ENCODE data around the gene C16orf74.

Gene C16orf74

DNA sequence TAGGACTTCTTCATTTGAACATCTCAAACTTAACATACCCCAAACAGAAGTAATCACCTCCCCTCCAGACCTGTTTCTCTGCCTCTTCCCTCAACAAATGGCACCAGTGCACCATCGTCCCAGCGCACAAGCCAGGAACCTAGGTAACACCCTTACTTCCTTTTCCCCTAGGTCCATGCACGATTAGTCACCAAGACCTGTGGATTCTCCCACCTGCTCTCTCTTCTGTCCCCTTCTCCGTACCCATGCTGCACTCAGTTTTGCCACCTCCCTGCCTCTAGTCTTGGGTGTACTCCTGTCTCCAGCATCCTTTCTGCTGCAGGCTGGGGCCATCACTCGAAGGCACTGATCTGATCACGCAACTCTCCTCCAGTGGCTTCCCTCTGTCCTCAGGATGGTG lies 45.3 kb upstream of the C16orf74 start:
- no peak for FAIRE-seq
- TF ChIP-seq, protein P1, sequence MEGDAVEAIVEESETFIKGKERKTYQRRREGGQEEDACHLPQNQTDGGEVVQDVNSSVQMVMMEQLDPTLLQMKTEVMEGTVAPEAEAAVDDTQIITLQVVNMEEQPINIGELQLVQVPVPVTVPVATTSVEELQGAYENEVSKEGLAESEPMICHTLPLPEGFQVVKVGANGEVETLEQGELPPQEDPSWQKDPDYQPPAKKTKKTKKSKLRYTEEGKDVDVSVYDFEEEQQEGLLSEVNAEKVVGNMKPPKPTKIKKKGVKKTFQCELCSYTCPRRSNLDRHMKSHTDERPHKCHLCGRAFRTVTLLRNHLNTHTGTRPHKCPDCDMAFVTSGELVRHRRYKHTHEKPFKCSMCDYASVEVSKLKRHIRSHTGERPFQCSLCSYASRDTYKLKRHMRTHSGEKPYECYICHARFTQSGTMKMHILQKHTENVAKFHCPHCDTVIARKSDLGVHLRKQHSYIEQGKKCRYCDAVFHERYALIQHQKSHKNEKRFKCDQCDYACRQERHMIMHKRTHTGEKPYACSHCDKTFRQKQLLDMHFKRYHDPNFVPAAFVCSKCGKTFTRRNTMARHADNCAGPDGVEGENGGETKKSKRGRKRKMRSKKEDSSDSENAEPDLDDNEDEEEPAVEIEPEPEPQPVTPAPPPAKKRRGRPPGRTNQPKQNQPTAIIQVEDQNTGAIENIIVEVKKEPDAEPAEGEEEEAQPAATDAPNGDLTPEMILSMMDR (IDR thresholded peaks at IDR 0.05; ENCODE audit: insufficient read depth, missing control alignments): no peak

DNA sequence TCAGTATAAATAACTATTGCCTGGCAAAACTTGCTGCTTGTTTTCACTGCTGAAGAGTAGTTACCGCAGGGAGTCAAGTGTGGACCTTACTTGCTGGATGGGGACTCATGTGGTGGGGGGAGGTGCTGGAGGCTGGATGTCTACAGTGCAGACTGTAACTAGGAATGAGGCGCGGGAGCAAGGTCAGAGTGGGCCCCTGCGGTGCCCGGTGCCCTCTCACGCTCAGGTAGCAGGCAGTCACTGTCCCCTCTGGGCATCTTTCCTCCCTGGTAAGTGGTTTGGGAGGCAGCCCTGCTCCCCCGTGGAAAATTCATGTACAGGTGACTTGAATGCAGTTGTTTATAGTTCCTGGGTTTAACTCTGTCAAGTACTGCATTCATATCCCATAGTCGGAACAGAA lies 43.8 kb upstream of the C16orf74 start:
- DNase-seq (ENCODE audit: insufficient read length, low spot score) (no peak), FAIRE-seq (no peak)
- TF ChIP-seq, protein P1 (IDR thresholded peaks at IDR 0.05; ENCODE audit: insufficient read depth, missing control alignments): no peak

More for the DNA sequence above, 45.3 kb upstream of the C16orf74 start:
- no peak for DNase-seq (ENCODE audit: insufficient read length, low spot score)

DNA sequence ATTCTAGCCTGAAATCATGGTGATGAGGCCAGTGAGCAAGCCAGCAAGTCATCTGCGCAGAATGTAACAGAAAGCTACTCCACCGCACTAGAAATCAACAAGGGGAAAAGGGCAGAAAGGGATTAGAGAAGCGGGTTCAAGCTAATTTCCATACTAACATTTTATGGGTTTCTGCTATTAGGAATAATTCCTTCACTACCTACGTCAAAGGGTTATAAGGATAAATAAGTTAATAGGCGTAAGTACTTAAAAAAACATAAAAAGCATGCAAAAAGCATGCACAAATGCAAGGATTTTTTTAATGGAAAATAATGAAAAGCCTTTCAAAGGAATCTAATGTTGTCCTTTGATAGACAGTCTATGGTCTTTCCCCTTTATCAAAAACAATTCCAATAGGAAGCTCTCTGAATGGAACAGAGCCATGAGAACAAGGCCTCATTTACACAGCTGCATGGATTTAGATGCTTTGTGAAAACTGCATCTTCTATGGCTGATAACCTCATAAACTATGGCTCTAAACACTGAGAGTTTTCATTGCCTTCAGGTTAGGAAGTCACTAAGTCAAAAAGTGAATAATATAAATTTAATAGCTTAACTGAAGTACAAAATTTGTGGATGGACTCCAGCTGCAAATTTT lies 42.9 kb upstream of the C16orf74 start:
- no peak for DNase-seq (ENCODE audit: insufficient read length, low spot score)
- no peak for FAIRE-seq
- TF ChIP-seq, protein P1 (IDR thresholded peaks at IDR 0.05; ENCODE audit: insufficient read depth, missing control alignments): no peak

DNA sequence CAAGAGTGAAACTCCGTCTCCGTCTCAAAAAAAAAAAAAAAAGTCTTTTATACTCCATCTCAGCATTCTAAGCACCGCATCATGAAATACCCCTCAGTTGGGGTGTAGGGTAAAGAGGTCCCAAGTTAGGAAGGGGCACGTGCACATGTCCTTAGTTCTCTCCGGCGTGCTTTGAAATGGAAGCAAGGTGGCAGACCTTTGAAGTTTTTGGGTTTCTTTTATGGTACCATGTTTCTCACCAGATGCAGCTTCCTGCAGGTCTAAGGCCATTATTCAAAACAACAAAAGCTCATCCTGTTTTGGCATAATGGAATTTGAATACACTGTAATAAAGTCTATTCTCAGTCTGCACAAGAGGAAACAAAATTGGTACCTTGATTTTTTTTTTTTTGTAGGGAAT lies 38.9 kb upstream of the C16orf74 start:
- DNase-seq (ENCODE audit: insufficient read length, low spot score) (no peak), FAIRE-seq (no peak)
- TF ChIP-seq, protein P1 (IDR thresholded peaks at IDR 0.05; ENCODE audit: insufficient read depth, missing control alignments): no peak

DNA sequence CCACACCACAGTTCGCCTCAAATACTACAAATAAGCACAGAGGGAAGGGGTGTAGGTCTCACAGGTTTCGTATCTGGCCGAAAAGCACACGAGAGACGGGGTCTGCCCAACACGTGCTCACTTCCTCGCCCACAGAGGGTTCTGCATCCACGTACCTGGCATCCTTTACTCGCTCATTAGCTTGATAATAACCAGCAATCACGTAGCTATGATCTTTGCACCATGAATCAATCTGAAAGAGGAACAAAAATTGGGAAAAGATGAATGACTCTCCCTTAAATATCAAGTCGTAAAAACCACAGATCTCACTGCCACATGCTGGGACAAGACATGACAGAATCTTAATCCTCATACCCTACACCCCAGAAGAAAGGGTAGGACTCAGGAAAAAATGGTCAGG lies 37.9 kb upstream of the C16orf74 start:
- DNase-seq (ENCODE audit: insufficient read length, low spot score) (no peak), FAIRE-seq (no peak)
- TF ChIP-seq, protein P1 (IDR thresholded peaks at IDR 0.05; ENCODE audit: insufficient read depth, missing control alignments): no peak

DNA sequence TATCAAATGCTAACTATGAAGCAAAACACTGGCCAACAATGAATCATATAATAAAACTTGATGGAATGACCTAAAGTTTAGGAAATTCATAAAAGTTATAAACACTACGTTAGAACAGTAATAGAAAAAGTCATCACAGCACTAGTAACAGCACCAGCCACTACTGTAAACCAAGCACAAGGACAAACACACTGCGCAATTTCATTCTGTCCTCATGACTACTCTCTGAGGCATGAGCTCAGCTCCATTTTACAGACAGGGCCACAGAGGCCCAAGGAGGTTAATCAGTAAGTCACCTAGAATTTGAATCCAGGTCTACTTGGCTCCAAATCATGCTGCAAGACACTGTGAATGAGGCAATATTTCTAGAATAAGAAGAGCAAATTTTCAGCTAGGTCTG lies 35.0 kb upstream of the C16orf74 start:
- no peak for FAIRE-seq

DNA sequence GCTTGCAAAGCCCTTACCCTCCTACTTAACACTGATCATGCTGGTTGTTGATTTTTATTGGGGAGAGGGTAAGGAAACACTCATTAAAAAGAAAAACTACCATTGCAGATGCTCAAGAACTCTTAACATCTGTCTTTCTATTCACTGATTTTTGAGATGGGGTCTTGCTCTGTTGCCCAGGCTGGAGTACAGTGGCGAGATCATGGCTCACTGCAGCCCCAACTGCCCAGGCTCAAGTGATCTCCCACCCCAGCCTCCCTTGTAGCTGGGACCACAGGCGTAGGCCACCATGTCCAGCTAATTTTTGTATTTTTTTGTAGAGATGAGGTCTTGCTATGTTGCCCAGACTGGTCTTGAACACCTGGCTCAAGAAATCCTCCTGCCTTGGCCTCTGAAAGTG lies 33.9 kb upstream of the C16orf74 start:
- TF ChIP-seq, protein P1 (IDR thresholded peaks at IDR 0.05; ENCODE audit: insufficient read depth, missing control alignments): no peak
- FAIRE-seq (no peak), DNase-seq (ENCODE audit: insufficient read length, low spot score) (no peak)

More for the DNA sequence above, 35.0 kb upstream of the C16orf74 start:
- TF ChIP-seq, protein P1 (IDR thresholded peaks at IDR 0.05; ENCODE audit: insufficient read depth, missing control alignments): no peak
- DNase-seq (ENCODE audit: insufficient read length, low spot score): no peak

Data from D721Med (cell line).